H9 (cell line): ENCODE data around the gene E4F1. TPM values are rescaled to one million over a fixed set of nuclear protein-coding genes. Genes with fewer than 3 reads are reported as not detected.

Experiments used
- DNase-seq: peaks from one replicate; pipeline ENCODE4 v3.0.0-alpha.2; 2017
- H2AFZ ChIP-seq: one replicate; pipeline ENCODE4 v1.6.1; 2013; ENCODE audit warnings: mild to moderate bottlenecking, low read length, control low read depth, moderate library complexity
- H2AK5ac ChIP-seq: 2 replicates; pipeline ENCODE4 v1.6.1; 2013; ENCODE audit warnings: low read length, control low read depth, mixed read lengths; ENCODE audit not compliant: insufficient read length
- H2BK120ac ChIP-seq: one replicate; pipeline ENCODE4 v1.6.1; 2013; ENCODE audit warnings: low read depth, mild to moderate bottlenecking, low read length, control low read depth, inconsistent platforms; ENCODE audit not compliant: poor library complexity, severe bottlenecking
- H2BK12ac ChIP-seq: 2 replicates; pipeline ENCODE4 v1.6.1; 2013; ENCODE audit warnings: low read length, control low read depth, mixed read lengths, low read depth; ENCODE audit not compliant: insufficient read length
- H2BK15ac ChIP-seq: 2 replicates; pipeline ENCODE4 v1.6.1; 2013; ENCODE audit warnings: low read depth, low read length, control low read depth
- H2BK20ac ChIP-seq: one replicate; pipeline ENCODE4 v1.6.1; 2013; ENCODE audit warnings: low read depth, mild to moderate bottlenecking, low read length, control low read depth, inconsistent platforms; ENCODE audit not compliant: poor library complexity, severe bottlenecking
- H2BK5ac ChIP-seq: 2 replicates; pipeline ENCODE4 v1.6.1; 2013; ENCODE audit warnings: low read length, control low read depth, mixed read lengths; ENCODE audit not compliant: insufficient read length
- H3K14ac ChIP-seq: 2 replicates; pipeline ENCODE4 v1.6.1; 2013; ENCODE audit warnings: low read length, control low read depth; ENCODE audit not compliant: insufficient read depth
- H3K18ac ChIP-seq: 2 replicates; pipeline ENCODE4 v1.6.1; 2013; ENCODE audit warnings: low read depth, mild to moderate bottlenecking, mixed read lengths, low read length, control low read depth; ENCODE audit not compliant: insufficient read length
- H3K23ac ChIP-seq: 2 replicates; pipeline ENCODE4 v1.6.1; 2013; ENCODE audit warnings: low read length, control low read depth, mixed read lengths, low read depth; ENCODE audit not compliant: insufficient read length
- H3K23me2 ChIP-seq: 2 replicates; pipeline ENCODE4 v1.6.1; 2013; ENCODE audit warnings: low read depth, mild to moderate bottlenecking, mixed read lengths, low read length, control low read depth; ENCODE audit not compliant: insufficient read length, poor library complexity, severe bottlenecking
- H3K27ac ChIP-seq: 2 replicates; pipeline ENCODE4 v1.5.1; 2013; ENCODE audit warnings: low read length, control low read depth, mixed read lengths, low read depth; ENCODE audit not compliant: insufficient read length
- H3K27me3 ChIP-seq: 2 replicates; pipeline ENCODE4 v1.6.1; 2013; ENCODE audit warnings: low read length, control low read depth, inconsistent platforms; ENCODE audit not compliant: insufficient read depth
- H3K4ac ChIP-seq: 2 replicates; pipeline ENCODE4 v1.6.1; 2013; ENCODE audit warnings: low read depth, mild to moderate bottlenecking, control low read depth, inconsistent platforms, low read length, moderate library complexity
- H3K4me1 ChIP-seq: 2 replicates; pipeline ENCODE4 v1.6.1; 2013; ENCODE audit warnings: low read length, control low read depth, inconsistent platforms; ENCODE audit not compliant: insufficient read depth
- H3K4me2 ChIP-seq: 2 replicates; pipeline ENCODE4 v1.6.1; 2013; ENCODE audit warnings: low read length, control low read depth, mixed read lengths; ENCODE audit not compliant: insufficient read length, insufficient read depth
- H3K56ac ChIP-seq: 2 replicates; pipeline ENCODE4 v1.6.1; 2013; ENCODE audit warnings: low read depth, mild to moderate bottlenecking, mixed read lengths, low read length, control low read depth; ENCODE audit not compliant: insufficient read length
- H3K79me1 ChIP-seq: 2 replicates; pipeline ENCODE4 v1.6.1; 2013; ENCODE audit warnings: low read depth, mild to moderate bottlenecking, moderate library complexity, low read length, control low read depth, inconsistent platforms; ENCODE audit not compliant: insufficient read depth, poor library complexity, severe bottlenecking
- H3K79me2 ChIP-seq: 2 replicates; pipeline ENCODE4 v1.6.1; 2013; ENCODE audit warnings: low read length, control low read depth, inconsistent platforms; ENCODE audit not compliant: insufficient read depth
- H3K9ac ChIP-seq: 2 replicates; pipeline ENCODE4 v1.6.1; 2013; ENCODE audit warnings: low read length, control low read depth, mixed read lengths; ENCODE audit not compliant: insufficient read length; ENCODE audit errors: extremely low read depth
- H3K9me3 ChIP-seq: one replicate; pipeline ENCODE4 v1.6.1; 2013; ENCODE audit warnings: low read depth, low read length, inconsistent platforms; ENCODE audit not compliant: control insufficient read depth
- H3T11ph ChIP-seq: one replicate; pipeline ENCODE4 v1.6.1; 2013; ENCODE audit warnings: mild to moderate bottlenecking, low read length, control low read depth, inconsistent platforms
- H4K20me1 ChIP-seq: one replicate; pipeline ENCODE4 v1.6.1; 2013; ENCODE audit not compliant: control insufficient read depth, insufficient read length, insufficient read depth
- H4K5ac ChIP-seq: 2 replicates; pipeline ENCODE4 v1.6.1; 2013; ENCODE audit warnings: low read depth, mild to moderate bottlenecking, mixed read lengths, low read length, control low read depth; ENCODE audit not compliant: insufficient read length
- H4K8ac ChIP-seq: replicated peaks from 2 replicates; pipeline ENCODE4 v1.6.1; 2013; ENCODE audit warnings: low read length, control low read depth, mixed read lengths, low read depth; ENCODE audit not compliant: insufficient read length
- H4K91ac ChIP-seq: 2 replicates; pipeline ENCODE4 v1.6.1; 2013; ENCODE audit warnings: low read depth, mild to moderate bottlenecking, moderate library complexity, mixed read lengths, low read length, control low read depth; ENCODE audit not compliant: insufficient read length
- H3K27ac Mint-ChIP-seq, 3 experiments: 2 replicates in 2 of 3; 3 replicates in 1 of 3; pipeline ENCODE4 v1.8.0; 2020 to 2021; ENCODE audit warnings: mixed read lengths in 3 of 3, mild to moderate bottlenecking in 1 of 3, moderate library complexity in 1 of 3
- H3K27me3 Mint-ChIP-seq: 2 replicates; pipeline ENCODE4 v1.8.0; 2021; ENCODE audit warnings: low read depth, mild to moderate bottlenecking, moderate library complexity, mixed read lengths
- H3K36me3 Mint-ChIP-seq, 3 experiments: 2 replicates in 2 of 3; 3 replicates in 1 of 3; pipeline ENCODE4 v1.8.0; 2020 to 2021; ENCODE audit warnings: low read depth in 3 of 3, mixed read lengths in 3 of 3; ENCODE audit not compliant: insufficient read depth in 1 of 3
- H3K4me1 Mint-ChIP-seq, 2 experiments: 2 replicates each; pipeline ENCODE4 v1.8.0; 2020; ENCODE audit warnings: mixed read lengths in 2 of 2
- H3K4me3 Mint-ChIP-seq, 2 experiments: 2 replicates in 1 of 2; 3 replicates in 1 of 2; pipeline ENCODE4 v1.8.0; 2020 to 2021; ENCODE audit warnings: mild to moderate bottlenecking in 2 of 2, mixed read lengths in 2 of 2, moderate library complexity in 1 of 2
- H3K9me3 Mint-ChIP-seq, 2 experiments: 2 replicates in 1 of 2; 3 replicates in 1 of 2; pipeline ENCODE4 v1.8.0; 2020; ENCODE audit warnings: mild to moderate bottlenecking in 2 of 2, mixed read lengths in 2 of 2, moderate library complexity in 1 of 2
- WGBS: extraction: QIAGEN DNeasy Blood & Tissue Kit; methylation state at CpG from one replicate; pipeline ENCODE4 v1.1.7; 2013; ENCODE audit warnings: missing lambda C conversion rate, low lambda C conversion rate, mixed read lengths; ENCODE audit not compliant: insufficient read length; ENCODE audit errors: extremely low coverage; 5-methylcytosine and 5-hydroxymethylcytosine counted together
- total RNA-seq: library from RNA; stranded (reverse); gene quantifications from 2 replicates; pipeline ENCODE4 v1.2.1, GENCODE V29; 2021
- TF ChIP-seq, protein P1 (sequence below): fragments of 200-600 bp; sonication (generic); conservative IDR thresholded peaks from 3 replicates; pipeline ENCODE4 v1.8.0; 2021; ENCODE audit warnings: antibody characterized with exemption, mild to moderate bottlenecking

The E4F1 gene
- total RNA-seq, 1 experiment from 2014 or later = 35.9 TPM

GRCh38 chr16:2198283-2198682 lies 25.1 kb upstream of the E4F1 start:
- Histone ChIP-seq H3K18ac (no peak overlapping the region), H3K23me2 (peaks cover 7% of the 10 kb centered on the region), H3K9me3 (no peaks in the 10 kb centered on the region), H3K4ac (no peak overlapping the region), H3K79me1 (no peaks in the 10 kb centered on the region), H3K27me3 (peaks cover 8% of the 10 kb centered on the region; the same call in 1 of the 2 replicates), H3K4me2 (no peak overlapping the region), H2AFZ (no peak overlapping the region), H4K5ac (no peak overlapping the region), H2AK5ac (no peak overlapping the region), H3K4me1 (no peaks in the 10 kb centered on the region), H3T11ph (no peak overlapping the region), H3K14ac (no peak overlapping the region), H2BK120ac (no peak overlapping the region), H3K27ac (no peak overlapping the region), H3K9ac (no peak overlapping the region), H2BK12ac (no peak overlapping the region), H2BK20ac (no peak overlapping the region), H3K23ac (no peak overlapping the region), H3K56ac (no peak overlapping the region), H3K79me2 (no peaks in the 10 kb centered on the region), H4K91ac (no peak overlapping the region), H2BK5ac (no peak overlapping the region), H2BK15ac (no peak overlapping the region), H4K20me1 (no peaks in the 10 kb centered on the region), H4K8ac (no peak overlapping the region)
- Mint-ChIP-seq H3K9me3 (0 out of 5 replicates have a peak, but pooled peaks cover 0 to under 1% of the 10 kb centered on the region in 2 experiments), H3K27me3 (peaks cover 58% of the 10 kb centered on the region), H3K36me3 (no peaks in the 10 kb centered on the region), H3K27ac (no peak overlapping the region), H3K4me1 (peaks cover 4% of the 10 kb centered on the region in 2 experiments; a peak in 1 of 4 replicates), H3K4me3 (peak overlapping the region; percentile 12 to 73; a peak in 3 of 5 replicates)
- TF ChIP-seq, protein P1, sequence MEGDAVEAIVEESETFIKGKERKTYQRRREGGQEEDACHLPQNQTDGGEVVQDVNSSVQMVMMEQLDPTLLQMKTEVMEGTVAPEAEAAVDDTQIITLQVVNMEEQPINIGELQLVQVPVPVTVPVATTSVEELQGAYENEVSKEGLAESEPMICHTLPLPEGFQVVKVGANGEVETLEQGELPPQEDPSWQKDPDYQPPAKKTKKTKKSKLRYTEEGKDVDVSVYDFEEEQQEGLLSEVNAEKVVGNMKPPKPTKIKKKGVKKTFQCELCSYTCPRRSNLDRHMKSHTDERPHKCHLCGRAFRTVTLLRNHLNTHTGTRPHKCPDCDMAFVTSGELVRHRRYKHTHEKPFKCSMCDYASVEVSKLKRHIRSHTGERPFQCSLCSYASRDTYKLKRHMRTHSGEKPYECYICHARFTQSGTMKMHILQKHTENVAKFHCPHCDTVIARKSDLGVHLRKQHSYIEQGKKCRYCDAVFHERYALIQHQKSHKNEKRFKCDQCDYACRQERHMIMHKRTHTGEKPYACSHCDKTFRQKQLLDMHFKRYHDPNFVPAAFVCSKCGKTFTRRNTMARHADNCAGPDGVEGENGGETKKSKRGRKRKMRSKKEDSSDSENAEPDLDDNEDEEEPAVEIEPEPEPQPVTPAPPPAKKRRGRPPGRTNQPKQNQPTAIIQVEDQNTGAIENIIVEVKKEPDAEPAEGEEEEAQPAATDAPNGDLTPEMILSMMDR = no peak
- no peak for DNase-seq
- WGBS = no CpG with 5 or more reads among the region's 4 CpGs
